Tibial nerve (tissue), 4 donors: ENCODE measurements around the gene TTC39C. TPM values are rescaled to one million over a fixed set of nuclear protein-coding genes. Genes with fewer than 3 reads are reported as not detected.

Source experiments
- DNase-seq, 2 donors: peaks; one replicate each; pipeline ENCODE4 v3.0.0-alpha.2; 2019; ENCODE audit warnings: low spot score in 2 of 2
- H3K27ac ChIP-seq, 4 donors: fragments of 200-600 bp; sonication (generic) in 3 of 4; one replicate each; pipeline ENCODE4 v1.5.1; 2017 to 2019; ENCODE audit warnings: mild to moderate bottlenecking in 1 of 4
- H3K27me3 ChIP-seq, 2 donors: fragments of 200-600 bp; sonication (generic) in 1 of 2; one replicate each; pipeline versions ENCODE4 v1.5.1 to v1.6.0; 2017 to 2019
- H3K36me3 ChIP-seq, 3 donors: fragments of 200-600 bp; sonication (generic); one replicate each; pipeline ENCODE4 v1.5.1; 2018 to 2019
- H3K4me1 ChIP-seq, 4 donors: fragments of 200-600 bp; sonication (generic) in 3 of 4; one replicate each; pipeline ENCODE4 v1.5.1; 2017 to 2019
- H3K4me3 ChIP-seq, 4 donors: fragments of 200-600 bp; sonication (generic) in 3 of 4; one replicate each; pipeline ENCODE4 v1.5.1; 2017 to 2019; ENCODE audit warnings: mild to moderate bottlenecking in 1 of 4, moderate library complexity in 1 of 4
- H3K9me3 ChIP-seq, 4 donors: fragments of 200-600 bp; sonication (generic) in 3 of 4; one replicate each; pipeline ENCODE4 v1.5.1; 2017 to 2019
- EP300 ChIP-seq, 2 donors: sonication (generic); formaldehyde crosslinking; IDR thresholded peaks; one replicate each; pipeline ENCODE4 v1.6.1; 2017; ENCODE audit warnings: antibody characterized with exemption in 2 of 2, mild to moderate bottlenecking in 1 of 2
- POLR2A ChIP-seq, 2 donors: fragments of 450-650 bp; IDR thresholded peaks; one replicate each; pipeline ENCODE4 v1.6.1; 2017; ENCODE audit warnings: antibody characterized with exemption in 2 of 2, mild to moderate bottlenecking in 2 of 2, moderate library complexity in 2 of 2
- WGBS, 2 donors: methylation state at CpG; one replicate each; pipeline ENCODE4 v1.1.5; 2018; 5-methylcytosine and 5-hydroxymethylcytosine counted together
- total RNA-seq, 4 donors: library from RNA; depleted of rRNA; stranded (reverse); fragments of >200 nt; gene quantifications; one replicate each; pipeline ENCODE4 v1.1.0, GENCODE V29; 2016
- TF ChIP-seq, protein P1 (sequence below), 5 experiments: fragments of 200-600 bp in 3 of 5; fragments of 450-650 bp in 2 of 5; sonication (generic) in 3 of 5; IDR thresholded peaks; one replicate each; pipeline ENCODE4 v1.5.1; 2016 to 2019; ENCODE audit warnings: antibody characterized with exemption in 5 of 5, mild to moderate bottlenecking in 3 of 5, moderate library complexity in 2 of 5

Gene TTC39C
- total RNA-seq, 4 donors from 2014 or later = 22.6 to 35.1 (median 29.3) TPM

DNA sequence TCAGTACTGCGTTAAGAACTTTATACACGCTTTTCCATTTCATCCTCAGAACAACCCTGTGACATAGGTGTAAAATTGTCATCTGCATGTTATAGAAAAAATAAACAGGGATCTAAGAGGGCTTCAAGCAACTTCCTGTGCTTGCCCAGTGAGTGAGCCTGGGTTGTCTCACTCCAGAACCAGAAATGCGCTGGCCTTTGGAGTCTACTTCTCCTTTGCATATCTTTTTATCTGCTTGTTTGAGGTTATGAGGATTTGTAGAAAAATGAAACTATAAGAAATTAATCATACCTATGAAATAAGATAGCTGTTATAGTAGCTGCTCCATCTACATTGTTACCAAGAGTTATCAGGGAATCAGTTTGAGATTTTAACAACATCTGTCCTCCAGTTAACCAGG is 69.0 kb downstream of the TTC39C start:
- H3K36me3 ChIP-seq = peaks cover 0 to 25% (median 5%) of the 10 kb centered on the region in 3 donors
- 91 to 97% methylated on average over 3 of the region's 3 CpGs for WGBS, 2 donors
- TF ChIP-seq, protein P1, sequence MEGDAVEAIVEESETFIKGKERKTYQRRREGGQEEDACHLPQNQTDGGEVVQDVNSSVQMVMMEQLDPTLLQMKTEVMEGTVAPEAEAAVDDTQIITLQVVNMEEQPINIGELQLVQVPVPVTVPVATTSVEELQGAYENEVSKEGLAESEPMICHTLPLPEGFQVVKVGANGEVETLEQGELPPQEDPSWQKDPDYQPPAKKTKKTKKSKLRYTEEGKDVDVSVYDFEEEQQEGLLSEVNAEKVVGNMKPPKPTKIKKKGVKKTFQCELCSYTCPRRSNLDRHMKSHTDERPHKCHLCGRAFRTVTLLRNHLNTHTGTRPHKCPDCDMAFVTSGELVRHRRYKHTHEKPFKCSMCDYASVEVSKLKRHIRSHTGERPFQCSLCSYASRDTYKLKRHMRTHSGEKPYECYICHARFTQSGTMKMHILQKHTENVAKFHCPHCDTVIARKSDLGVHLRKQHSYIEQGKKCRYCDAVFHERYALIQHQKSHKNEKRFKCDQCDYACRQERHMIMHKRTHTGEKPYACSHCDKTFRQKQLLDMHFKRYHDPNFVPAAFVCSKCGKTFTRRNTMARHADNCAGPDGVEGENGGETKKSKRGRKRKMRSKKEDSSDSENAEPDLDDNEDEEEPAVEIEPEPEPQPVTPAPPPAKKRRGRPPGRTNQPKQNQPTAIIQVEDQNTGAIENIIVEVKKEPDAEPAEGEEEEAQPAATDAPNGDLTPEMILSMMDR (IDR thresholded peaks at IDR 0.05) = no peak
- TF ChIP-seq EP300 (IDR thresholded peaks at IDR 0.05) = no peak
- TF ChIP-seq POLR2A (IDR thresholded peaks at IDR 0.05) = no peak
- H3K27ac ChIP-seq = no peak overlapping the region
- no peaks in the 10 kb centered on the region for H3K4me1 ChIP-seq
- no peaks in the 10 kb centered on the region for H3K27me3 ChIP-seq
- no peak for DNase-seq
- no peak overlapping the region for H3K4me3 ChIP-seq
- H3K9me3 ChIP-seq = no peaks in the 10 kb centered on the region

DNA sequence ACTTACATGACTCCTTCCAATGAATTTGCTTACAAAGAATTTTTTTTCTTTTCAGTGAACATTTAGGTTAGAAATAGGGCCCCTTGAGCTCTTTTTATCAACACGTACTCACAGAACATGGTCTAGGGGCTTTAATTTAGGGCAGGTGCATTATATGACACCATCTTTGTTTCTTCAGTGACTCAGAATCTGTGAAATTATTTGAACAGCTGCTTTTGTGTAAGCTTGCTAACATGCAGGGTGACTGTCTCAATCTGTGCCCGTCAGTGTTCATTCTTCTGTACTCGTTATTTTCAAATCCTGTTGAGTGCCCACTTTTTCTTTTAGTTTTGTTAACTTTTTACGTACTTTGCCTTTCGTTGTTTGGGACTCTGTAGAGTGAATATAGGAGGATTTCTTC is 71.5 kb downstream of the TTC39C start:
- Histone ChIP-seq H3K27me3 (no peaks in the 10 kb centered on the region), H3K36me3 (peaks cover 0 to 14% (median 5%) of the 10 kb centered on the region in 3 donors), H3K4me3 (no peak overlapping the region), H3K4me1 (peaks cover 0 to 11% (median 4%) of the 10 kb centered on the region in 4 donors), H3K27ac (no peak overlapping the region), H3K9me3 (no peaks in the 10 kb centered on the region)
- WGBS, 2 donors = 62 to 73% methylated on average over 5 of the region's 5 CpGs
- TF ChIP-seq, protein P1 (IDR thresholded peaks at IDR 0.05) = no peak
- TF ChIP-seq POLR2A (IDR thresholded peaks at IDR 0.05) (no peak), EP300 (IDR thresholded peaks at IDR 0.05) (no peak)
- no peak for DNase-seq

DNA sequence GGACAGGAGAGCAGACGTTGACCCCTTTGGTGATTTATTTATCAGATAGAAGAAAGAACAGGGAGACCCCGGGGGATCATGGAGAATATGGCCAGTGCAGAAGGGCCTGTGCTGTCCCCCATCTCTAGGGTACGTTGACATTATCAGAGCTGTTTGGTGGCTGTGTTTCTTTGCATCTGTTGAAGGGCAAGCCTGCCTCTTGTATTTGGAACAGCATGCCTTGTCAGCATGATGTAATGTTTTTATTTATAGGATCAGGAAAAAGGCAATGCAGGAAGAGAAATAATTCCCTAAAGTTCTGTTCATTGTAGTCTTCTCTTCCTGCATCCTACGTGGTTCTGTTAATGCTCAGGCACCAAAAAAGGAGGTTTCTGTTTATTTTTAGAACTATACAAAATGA is 74.5 kb downstream of the TTC39C start:
- H3K4me1 ChIP-seq = peaks cover 0 to 11% (median 4%) of the 10 kb centered on the region in 4 donors
- peak overlapping the region in 2 of 4 donors; percentile 26 to 46 for H3K27ac ChIP-seq
- WGBS, 2 donors = 47 to 50% methylated on average over 4 of the region's 4 CpGs
- H3K4me3 ChIP-seq = no peak overlapping the region
- no peaks in the 10 kb centered on the region for H3K27me3 ChIP-seq
- TF ChIP-seq, protein P1 (IDR thresholded peaks at IDR 0.05) = no peak
- TF ChIP-seq EP300 (IDR thresholded peaks at IDR 0.05) = no peak
- H3K36me3 ChIP-seq = peaks cover 0 to 5% (median 0%) of the 10 kb centered on the region in 3 donors
- no peak for DNase-seq
- H3K9me3 ChIP-seq = no peaks in the 10 kb centered on the region

DNA sequence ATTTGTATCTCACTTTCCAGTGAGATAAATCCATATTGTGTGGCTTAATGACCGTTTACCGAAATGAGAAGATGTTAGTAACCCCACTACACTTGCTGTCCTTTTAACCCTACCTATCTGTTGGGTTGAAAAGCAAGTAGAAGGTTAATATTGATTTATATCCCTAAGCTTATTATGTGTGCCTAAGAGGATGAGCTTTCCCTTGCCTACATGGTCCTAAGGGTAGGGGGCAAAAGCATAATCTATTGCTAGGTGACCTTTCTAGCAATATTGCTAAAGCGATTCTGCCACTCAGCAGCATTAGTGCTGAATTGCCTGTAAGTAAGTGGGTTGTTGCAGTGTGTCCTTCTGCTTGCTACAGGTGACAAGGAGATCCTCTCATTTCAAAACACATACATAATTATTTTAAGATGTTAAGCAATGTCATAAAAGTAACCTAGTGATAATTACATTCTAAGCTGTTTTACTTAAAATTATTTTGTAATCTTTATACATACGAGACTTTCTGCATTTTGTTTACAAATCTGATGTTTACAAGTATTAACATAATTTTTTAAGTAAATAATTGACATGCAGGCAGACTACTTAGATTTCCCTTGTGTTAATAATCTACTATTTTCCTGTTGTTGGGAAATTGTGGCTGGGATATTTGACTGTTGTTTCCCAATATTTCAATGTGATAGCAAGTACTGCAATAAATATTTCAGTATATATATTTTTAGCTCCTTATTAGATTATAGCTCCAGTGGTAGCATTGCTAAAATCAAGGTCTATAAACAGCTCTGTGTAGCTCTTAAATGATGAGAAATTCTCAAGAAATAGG is 75.2 kb downstream of the TTC39C start:
- H3K27ac ChIP-seq = peak overlapping the region in 1 of 4 donors; percentile 26
- TF ChIP-seq, protein P1 (IDR thresholded peaks at IDR 0.05) = no peak
- no peak for TF ChIP-seq POLR2A (IDR thresholded peaks at IDR 0.05)
- no peak for TF ChIP-seq EP300 (IDR thresholded peaks at IDR 0.05)
- H3K9me3 ChIP-seq = no peaks in the 10 kb centered on the region
- no peak overlapping the region for H3K4me3 ChIP-seq
- no peak for DNase-seq
- no peaks in the 10 kb centered on the region for H3K27me3 ChIP-seq
- 58 to 60% methylated on average over 4 of the region's 4 CpGs for whole genome bisulfite sequencing, 2 donors
- H3K36me3 ChIP-seq = peaks cover 0 to under 1% (median 0%) of the 10 kb centered on the region in 3 donors
- peaks cover 0 to 11% (median 4%) of the 10 kb centered on the region in 4 donors for H3K4me1 ChIP-seq

DNA sequence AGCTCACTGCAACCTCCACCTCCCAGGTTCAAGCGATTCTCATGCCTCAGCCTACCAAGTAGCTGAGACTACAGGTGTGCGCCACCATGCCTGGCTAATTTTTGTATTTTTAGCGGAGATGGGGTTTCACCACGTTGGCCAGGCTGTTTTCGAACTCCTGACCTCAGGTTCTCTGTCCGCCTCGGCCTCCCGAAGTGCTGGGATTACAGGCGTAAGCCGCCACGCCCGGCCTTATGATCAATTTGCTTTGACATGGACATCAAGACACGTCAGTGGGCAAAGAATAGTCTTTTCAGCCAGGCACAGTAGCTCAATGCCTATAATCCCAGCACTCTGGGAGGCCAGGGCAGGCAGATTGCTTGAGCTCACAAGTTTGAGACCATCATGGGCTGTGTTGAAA is 76.3 kb downstream of the TTC39C start:
- no peak overlapping the region for H3K27ac ChIP-seq
- H3K36me3 ChIP-seq = peaks cover 0 to 10% (median 0%) of the 10 kb centered on the region in 3 donors
- DNase-seq = no peak
- peaks cover 0 to 11% (median 4%) of the 10 kb centered on the region in 4 donors for H3K4me1 ChIP-seq
- no peaks in the 10 kb centered on the region for H3K27me3 ChIP-seq
- H3K4me3 ChIP-seq = no peak overlapping the region
- H3K9me3 ChIP-seq = no peaks in the 10 kb centered on the region
- WGBS, 2 donors = 96% methylated on average over 13 of the region's 13 CpGs
- TF ChIP-seq EP300 (IDR thresholded peaks at IDR 0.05) = no peak
